ENCODE data around the gene PLEKHB2.
"Not testable (repeated sequence)": the region's sequence is repeated elsewhere in the genome, so short reads cannot be mapped to it uniquely, and the experiment has no call there.

Gene PLEKHB2

GRCh38 chr2:131076707-131077106 lies 28.4 kb upstream of the PLEKHB2 start:
- H3K4me3 ChIP-seq (ENCODE audit: severe bottlenecking), result no peak overlapping the region

GRCh38 chr2:131077182-131077846 lies 27.8 kb upstream of the PLEKHB2 start:
- peaks cover 87% of the 10 kb centered on the region for H3K36me3 ChIP-seq (ENCODE audit: low read depth)
- H3K9me3 ChIP-seq (ENCODE audit: severe bottlenecking), result no peaks in the 10 kb centered on the region
- no peak for ATAC-seq (ENCODE audit: low read depth)
- H3K4me1 ChIP-seq (ENCODE audit: insufficient read depth, poor library complexity, severe bottlenecking), result peaks cover 5% of the 10 kb centered on the region
- H3K27me3 ChIP-seq (ENCODE audit: insufficient read depth, poor library complexity, severe bottlenecking), result no peaks in the 10 kb centered on the region
- DNase-seq (ENCODE audit: low spot score), result no peak
- H3K27ac ChIP-seq (ENCODE audit: poor library complexity, severe bottlenecking), result no peak overlapping the region
- H3K4me3 ChIP-seq (ENCODE audit: severe bottlenecking), result no peak overlapping the region
- no peak for TF ChIP-seq CTCF (IDR thresholded peaks at IDR 0.05; ENCODE audit: poor library complexity, severe bottlenecking)

More at GRCh38 chr2:131076707-131077106, 28.4 kb upstream of the PLEKHB2 start:
- ATAC-seq (ENCODE audit: low read depth), result no peak
- no peaks in the 10 kb centered on the region for H3K9me3 ChIP-seq (ENCODE audit: severe bottlenecking)
- peaks cover 5% of the 10 kb centered on the region for H3K4me1 ChIP-seq (ENCODE audit: insufficient read depth, poor library complexity, severe bottlenecking)
- H3K27me3 ChIP-seq (ENCODE audit: insufficient read depth, poor library complexity, severe bottlenecking), result no peaks in the 10 kb centered on the region
- no peak overlapping the region for H3K27ac ChIP-seq (ENCODE audit: poor library complexity, severe bottlenecking)
- no peak for DNase-seq (ENCODE audit: low spot score)
- no peak for TF ChIP-seq CTCF (IDR thresholded peaks at IDR 0.05; ENCODE audit: poor library complexity, severe bottlenecking)
- peaks cover 87% of the 10 kb centered on the region for H3K36me3 ChIP-seq (ENCODE audit: low read depth)

- peaks cover 87% of the 10 kb centered on the region for H3K36me3 ChIP-seq (ENCODE audit: low read depth)
- no peak overlapping the region for H3K4me3 ChIP-seq (ENCODE audit: severe bottlenecking)
Measured at GRCh38 chr2:131077966-131078365, 27.2 kb upstream of the PLEKHB2 start.

GRCh38 chr2:131079931-131080330 lies 25.2 kb upstream of the PLEKHB2 start:
- H3K27ac ChIP-seq (ENCODE audit: poor library complexity, severe bottlenecking); H3K27me3 ChIP-seq (ENCODE audit: insufficient read depth, poor library complexity, severe bottlenecking); H3K9me3 ChIP-seq (ENCODE audit: severe bottlenecking); ATAC-seq (ENCODE audit: low read depth); H3K4me3 ChIP-seq (ENCODE audit: severe bottlenecking); H3K4me1 ChIP-seq (ENCODE audit: insufficient read depth, poor library complexity, severe bottlenecking); DNase-seq (ENCODE audit: low spot score): not testable (repeated sequence)
- peaks cover 83% of the 10 kb centered on the region for H3K36me3 ChIP-seq (ENCODE audit: low read depth)

More at GRCh38 chr2:131077966-131078365, 27.2 kb upstream of the PLEKHB2 start:
- Histone ChIP-seq H3K9me3 (ENCODE audit: severe bottlenecking) (no peaks in the 10 kb centered on the region), H3K27ac (ENCODE audit: poor library complexity, severe bottlenecking) (no peak overlapping the region), H3K27me3 (ENCODE audit: insufficient read depth, poor library complexity, severe bottlenecking) (no peaks in the 10 kb centered on the region), H3K4me1 (ENCODE audit: insufficient read depth, poor library complexity, severe bottlenecking) (peaks cover 5% of the 10 kb centered on the region)
- TF ChIP-seq CTCF (IDR thresholded peaks at IDR 0.05; ENCODE audit: poor library complexity, severe bottlenecking), result no peak
- ATAC-seq (ENCODE audit: low read depth) (no peak), DNase-seq (ENCODE audit: low spot score) (no peak)

GRCh38 chr2:131081190-131081589 lies 23.9 kb upstream of the PLEKHB2 start:
- Histone ChIP-seq H3K4me1 (ENCODE audit: insufficient read depth, poor library complexity, severe bottlenecking) (no peaks in the 10 kb centered on the region), H3K27ac (ENCODE audit: poor library complexity, severe bottlenecking) (no peak overlapping the region), H3K27me3 (ENCODE audit: insufficient read depth, poor library complexity, severe bottlenecking) (no peaks in the 10 kb centered on the region), H3K4me3 (ENCODE audit: severe bottlenecking) (no peak overlapping the region), H3K9me3 (ENCODE audit: severe bottlenecking) (no peaks in the 10 kb centered on the region), H3K36me3 (ENCODE audit: low read depth) (peaks cover 88% of the 10 kb centered on the region)
- no peak for ATAC-seq (ENCODE audit: low read depth)
- DNase-seq (ENCODE audit: low spot score), result no peak
- no peak for TF ChIP-seq CTCF (IDR thresholded peaks at IDR 0.05; ENCODE audit: poor library complexity, severe bottlenecking)
